Epidermal melanocyte (primary cell): Measurements from ENCODE around the gene CLASP2.
"Not testable (repeated sequence)": the region's sequence is repeated elsewhere in the genome, so short reads cannot be mapped to it uniquely, and the experiment has no call there.

Experiments
- DNase-seq: peaks from one replicate; pipeline ENCODE4 v3.0.0; 2011; ENCODE audit warnings: low spot score; ENCODE audit not compliant: insufficient read length

Gene CLASP2

GRCh38 chr3:33543601-33544000 is 174.5 kb downstream of the CLASP2 start:
- DNase-seq: no peak

DNA sequence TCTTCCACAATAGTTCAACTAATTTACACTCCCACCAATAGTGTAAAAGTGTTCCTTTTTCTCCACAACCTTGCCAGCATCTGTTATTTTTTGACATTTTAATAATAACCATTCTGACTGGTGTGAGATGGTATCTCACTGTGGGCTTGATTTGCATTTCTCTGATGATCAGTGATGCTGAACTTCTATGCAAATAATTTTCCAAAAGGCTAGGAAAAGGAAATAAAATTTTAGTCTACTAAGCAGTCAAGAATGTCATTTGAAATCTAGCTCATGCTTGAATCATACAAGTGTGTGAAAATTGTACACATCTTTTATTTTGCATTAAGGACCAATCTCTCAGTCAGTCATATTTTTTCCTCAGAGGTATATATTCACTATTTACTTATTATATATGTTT is 176.1 kb downstream of the CLASP2 start:
- no peak for DNase-seq

DNA sequence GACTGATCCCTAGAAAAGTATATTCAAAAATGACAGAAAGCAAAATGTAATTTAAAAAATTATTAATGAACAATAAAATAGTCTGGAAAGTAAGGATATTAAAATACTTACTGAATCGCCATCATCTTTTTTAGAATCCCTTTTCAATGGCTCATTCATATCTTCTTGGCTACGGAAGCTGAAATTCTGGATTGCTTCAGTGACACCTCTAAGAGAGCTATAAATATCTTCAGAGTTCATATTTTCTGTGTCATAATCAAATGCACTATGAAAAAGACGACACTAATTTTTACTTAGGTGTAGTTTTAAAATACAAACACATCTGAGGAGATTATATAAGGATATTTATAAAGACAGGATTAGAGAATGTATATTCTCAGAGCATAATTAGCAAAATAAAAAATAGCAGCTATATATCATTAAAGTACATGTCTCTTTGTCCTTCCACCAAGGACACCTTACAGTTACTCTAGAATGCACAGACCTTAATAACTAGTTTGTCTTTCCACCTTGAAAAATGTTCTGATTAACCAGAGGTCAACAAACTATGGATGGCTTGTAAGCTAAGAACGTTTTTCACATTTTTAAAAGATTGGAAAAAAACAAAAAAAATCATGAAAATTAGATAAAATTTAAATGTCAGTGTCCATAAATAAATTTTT is 179.2 kb downstream of the CLASP2 start:
- no peak for DNase-seq

GRCh38 chr3:33537133-33537532 is 180.9 kb downstream of the CLASP2 start:
- DNase-seq: no peak

DNA sequence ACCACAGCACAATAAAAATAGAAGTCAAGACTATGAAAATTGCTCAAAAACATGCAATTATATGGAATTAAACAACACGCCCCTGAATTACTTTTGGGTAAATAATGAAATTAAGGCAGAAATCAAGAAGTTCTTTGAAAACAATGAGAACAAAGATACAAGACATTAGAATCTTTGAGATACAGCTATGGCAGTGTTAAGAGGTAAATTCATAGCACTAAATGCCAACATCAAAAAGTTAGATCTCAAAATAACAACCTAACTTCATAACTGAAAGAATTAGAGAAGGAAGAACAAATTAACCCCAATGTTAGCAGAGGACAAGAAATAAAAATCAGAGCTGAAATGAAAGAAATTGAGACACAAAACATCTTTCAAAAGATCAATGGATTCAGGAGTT is 191.3 kb downstream of the CLASP2 start:
- no peak for DNase-seq

DNA sequence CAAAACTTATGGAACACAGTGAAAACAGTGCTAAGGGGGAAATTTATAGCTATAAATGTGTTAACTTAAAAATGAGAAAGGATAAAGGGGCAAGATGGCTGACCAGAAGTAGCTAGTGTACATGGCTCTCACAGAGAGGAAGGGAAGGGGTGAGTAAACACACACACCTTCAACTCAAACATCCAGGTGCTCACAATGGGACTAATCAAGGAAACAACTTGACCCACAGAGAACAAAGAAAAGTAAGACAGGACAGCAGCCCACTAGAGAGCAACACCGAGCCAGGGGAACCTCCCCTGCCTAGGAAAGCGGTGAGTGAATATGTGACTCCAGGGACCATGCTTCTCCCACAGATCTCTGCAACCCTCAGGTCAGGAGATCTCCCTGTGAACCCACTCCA is 192.8 kb downstream of the CLASP2 start:
- no peak for DNase-seq

GRCh38 chr3:33523093-33523667 is 194.9 kb downstream of the CLASP2 start:
- DNase-seq: no peak

GRCh38 chr3:33521736-33522135 is 196.3 kb downstream of the CLASP2 start:
- DNase-seq: no peak

- no peak for DNase-seq
These were observed 204.7 kb downstream of the CLASP2 start for GRCh38 chr3:33513262-33513863.

DNA sequence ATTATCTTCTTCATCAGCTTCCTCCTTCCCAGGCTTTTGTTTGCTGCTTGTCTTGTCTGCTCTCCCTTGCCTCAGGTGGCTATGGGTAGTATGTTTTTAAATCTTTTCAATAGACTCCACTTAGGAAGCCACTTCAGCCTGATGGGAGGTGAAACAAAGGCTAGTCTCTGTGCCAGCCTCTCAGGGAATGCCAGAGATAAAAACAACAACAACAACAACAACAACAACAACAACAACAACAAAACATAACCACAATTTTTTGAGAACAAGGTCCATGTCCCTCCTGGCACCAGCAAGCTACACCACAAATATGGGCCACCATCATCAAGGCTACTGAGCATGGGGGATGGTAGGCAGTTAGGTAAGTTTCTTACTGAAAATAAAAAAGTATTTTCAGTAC is 213.0 kb downstream of the CLASP2 start:
- DNase-seq: no peak

DNA sequence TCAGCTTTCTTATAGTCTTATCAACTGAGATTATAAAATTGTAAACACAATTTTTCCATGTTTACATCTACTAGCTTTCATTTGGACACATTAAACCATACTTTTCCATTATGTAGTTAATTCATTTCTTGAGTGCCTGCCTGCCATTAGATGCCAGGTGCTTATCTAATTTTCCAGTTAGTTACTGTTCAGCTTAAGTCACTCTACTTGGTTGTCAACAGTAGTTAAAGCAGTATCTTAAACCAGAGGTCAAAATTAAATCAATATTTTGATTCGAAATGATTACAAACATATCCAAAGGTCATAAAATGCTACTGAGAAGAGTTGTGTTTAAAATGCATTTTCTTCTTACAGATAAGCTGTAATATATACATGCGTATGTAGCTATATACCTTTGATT is 221.6 kb downstream of the CLASP2 start:
- no peak for DNase-seq

- no peak for DNase-seq
These were observed 226.3 kb downstream of the CLASP2 start for GRCh38 chr3:33491721-33492120.

DNA sequence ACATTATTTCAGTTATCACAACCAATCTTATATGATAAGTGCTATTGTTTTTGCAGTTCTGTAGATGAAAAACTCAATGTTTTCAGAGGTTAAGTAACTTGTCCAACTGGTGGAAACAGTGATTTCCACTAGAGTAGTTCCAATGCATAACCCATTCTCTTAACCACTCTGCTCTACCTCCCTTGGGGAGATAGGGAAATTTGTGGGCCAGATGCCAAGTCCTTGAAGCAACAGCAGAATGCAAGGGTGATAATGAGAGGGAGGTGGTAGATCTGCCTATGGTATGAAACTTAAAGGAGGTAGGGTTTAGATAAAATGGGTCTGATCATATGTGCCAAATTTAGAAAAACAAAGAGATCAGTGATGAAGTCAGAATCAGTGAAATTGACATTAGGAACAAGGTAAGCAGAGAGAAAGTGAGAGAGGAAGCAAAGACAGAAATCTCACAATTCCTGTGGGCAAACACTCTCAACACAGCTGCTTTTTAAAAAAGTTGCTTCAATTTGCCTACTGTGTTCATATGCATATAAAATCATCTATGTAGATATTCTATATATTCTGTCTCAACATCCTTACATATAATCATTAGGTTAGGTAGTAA is 227.3 kb downstream of the CLASP2 start:
- no peak for DNase-seq

- DNase-seq: no peak
These were observed 229.4 kb downstream of the CLASP2 start for GRCh38 chr3:33488683-33489082.

DNA sequence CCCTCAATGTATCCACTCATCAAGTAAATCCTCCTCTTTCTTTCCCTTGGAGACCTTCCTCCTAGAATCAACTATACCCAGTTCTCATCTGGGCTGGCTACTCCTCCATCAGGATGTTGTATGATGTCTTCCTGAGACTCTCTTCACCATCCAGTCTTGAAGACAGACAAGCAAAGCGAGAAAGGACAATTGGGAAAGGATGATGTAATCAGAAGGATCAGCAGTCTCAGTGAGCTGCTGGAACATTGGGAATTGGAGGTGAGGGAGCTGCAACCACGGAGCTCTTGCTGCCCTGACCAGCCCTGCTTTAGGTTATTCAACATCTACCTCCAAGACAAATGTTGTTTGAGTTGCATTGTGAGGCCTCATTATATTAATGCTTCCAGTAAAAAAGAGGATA is 229.8 kb downstream of the CLASP2 start:
- DNase-seq: no peak

DNA sequence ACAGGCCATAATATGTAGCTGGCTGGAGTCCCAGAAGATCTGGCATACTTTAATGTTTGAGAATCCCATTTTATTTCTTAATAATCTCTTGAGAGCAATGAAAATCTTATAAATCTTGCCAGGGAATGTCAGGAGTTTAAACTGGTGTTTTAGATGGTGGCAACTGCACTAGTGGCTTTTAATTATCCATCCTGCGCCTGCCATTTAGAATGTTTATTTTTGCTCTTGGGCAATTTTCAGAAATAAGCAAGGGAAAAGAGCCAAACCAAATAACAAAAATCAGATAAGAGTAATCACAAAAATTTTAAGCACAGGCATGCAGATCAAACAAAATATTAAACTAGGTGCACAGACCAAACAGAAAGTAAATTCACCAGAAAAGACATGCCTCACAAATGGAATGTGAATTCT is 235.9 kb downstream of the CLASP2 start:
- DNase-seq: no peak

DNA sequence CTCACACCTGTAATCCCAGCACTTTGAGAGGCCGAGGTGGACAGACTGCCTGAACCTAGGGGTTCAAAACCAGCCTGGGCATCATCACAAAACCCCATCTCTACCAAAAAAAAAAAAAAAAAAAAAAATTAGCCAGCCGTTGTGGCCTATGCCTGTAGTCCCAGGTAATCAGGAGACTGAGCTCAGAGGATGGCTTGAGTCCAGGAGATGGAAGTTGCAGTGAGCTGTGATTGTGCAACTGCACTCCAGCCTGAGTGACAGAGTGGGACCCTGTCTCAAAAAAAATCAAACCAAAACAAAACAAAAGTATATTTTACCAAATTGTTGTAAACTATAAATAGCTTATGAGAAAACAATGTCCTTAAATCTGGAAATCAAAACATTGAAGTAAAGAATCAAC is 243.2 kb downstream of the CLASP2 start:
- DNase-seq: no peak

DNA sequence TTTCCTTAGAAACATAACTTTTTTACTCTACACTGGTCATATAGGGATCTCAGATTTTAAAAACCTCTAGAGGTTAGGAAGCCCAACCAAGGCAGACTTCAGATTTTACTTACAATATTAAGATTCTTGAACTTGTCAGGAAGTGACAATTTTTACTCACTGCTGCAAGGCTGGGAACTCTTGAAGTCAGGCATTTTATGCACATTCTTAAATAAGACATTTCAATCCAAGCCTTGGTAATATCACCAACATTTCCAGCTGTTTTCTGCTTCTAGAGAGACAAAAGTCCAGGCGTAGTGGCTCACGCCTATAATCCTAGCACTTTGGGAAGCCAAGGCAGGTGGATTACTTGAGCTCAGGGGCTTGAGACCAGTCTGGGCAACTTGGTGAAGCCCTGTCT is 244.2 kb downstream of the CLASP2 start:
- no peak for DNase-seq

DNA sequence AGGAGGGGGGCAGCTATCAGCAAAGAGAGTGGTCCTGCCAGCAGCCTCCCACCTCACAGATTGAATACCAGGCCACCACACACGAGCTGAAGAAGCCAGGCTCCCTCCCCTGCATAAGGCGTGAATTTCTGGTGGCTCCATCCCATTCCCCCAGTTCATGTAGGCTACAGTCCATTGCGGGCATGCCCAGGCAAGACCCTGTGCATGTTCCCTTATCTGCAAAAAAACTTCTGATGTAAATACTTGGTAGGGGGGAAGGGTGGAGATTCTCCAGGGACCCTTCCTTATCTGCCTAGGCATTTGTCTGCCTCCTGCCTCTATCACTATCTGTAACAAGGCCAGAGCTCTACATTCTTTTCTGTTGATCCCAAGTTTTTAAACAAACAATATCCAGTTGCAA is 250.3 kb downstream of the CLASP2 start:
- no peak for DNase-seq

GRCh38 chr3:33461097-33461496 is 257.0 kb downstream of the CLASP2 start:
- DNase-seq: no peak

DNA sequence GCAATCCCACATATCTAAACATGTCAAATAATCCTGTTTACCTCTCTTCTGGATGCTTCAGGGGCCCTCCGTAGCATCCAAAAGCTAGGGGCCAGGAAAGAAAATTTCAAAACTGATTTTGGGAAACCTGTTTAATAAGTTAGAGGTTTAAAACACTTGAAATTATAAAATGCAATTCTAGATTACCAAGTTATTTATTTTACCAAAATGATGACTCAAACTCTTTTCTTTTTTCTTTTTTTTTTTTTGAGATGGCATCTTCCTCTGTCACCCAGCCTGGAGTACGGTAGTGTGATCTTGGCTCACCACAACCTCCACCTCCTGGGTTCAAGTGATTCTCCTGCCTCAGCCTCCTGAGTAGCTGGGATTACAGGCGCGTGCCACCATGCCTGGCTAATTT is 258.5 kb downstream of the CLASP2 start:
- not testable (repeated sequence) for DNase-seq

DNA sequence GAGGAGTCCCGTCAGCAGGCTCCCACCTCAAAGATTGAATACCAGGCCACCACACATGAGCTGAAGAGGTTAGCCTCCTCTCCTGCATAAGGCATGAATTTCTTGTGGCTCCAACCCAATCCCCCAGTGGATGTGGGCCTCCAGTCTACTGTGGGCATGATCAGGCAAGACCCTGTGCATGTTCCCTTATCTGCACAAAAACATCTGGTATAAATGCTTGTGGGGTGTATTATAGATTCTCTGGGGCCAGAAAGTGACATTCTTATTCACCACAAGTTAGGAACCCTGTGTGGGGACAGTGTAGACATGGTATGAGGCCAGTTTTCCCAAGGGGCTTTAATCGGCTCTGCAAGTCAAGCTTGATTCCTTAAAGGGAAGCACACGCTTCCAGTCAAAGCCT is 259.6 kb downstream of the CLASP2 start:
- DNase-seq: no peak

- no peak for DNase-seq
These were observed 261.3 kb downstream of the CLASP2 start for GRCh38 chr3:33456756-33457155.
